Caco-2 (cell line): ENCODE data around the gene PLS3. TPM values are rescaled to one million over a fixed set of nuclear protein-coding genes. Genes with fewer than 3 reads are reported as not detected.

Experiments
- BruUV-seq: library from RNA; stranded (reverse); fragments of 400-500 nt; replicated peaks from 2 replicates; lab custom pipeline; 2021; lab: Mats Ljungman, UMichigan
- CTCF ChIA-PET: fragments of 300-600 bp; sonication (Branson Sonifier 250); formaldehyde crosslinking; loops from one replicate; lab custom pipeline; 2022; ENCODE audit warnings: antibody characterized with exemption; lab: Charles Lee
- POLR2A ChIA-PET: fragments of 300-600 bp; sonication (Branson Sonifier 250); formaldehyde crosslinking; loops from one replicate; lab custom pipeline; 2022; ENCODE audit warnings: antibody characterized with exemption; lab: Charles Lee
- DNase-seq, 2 experiments: peaks; one replicate each; pipeline versions ENCODE4 v3.0.0 to v3.0.0-alpha.2; 2020 to 2022
- H3K27me3 ChIP-seq: replicated peaks from 2 replicates; pipeline ENCODE4 v1.6.0; 2011; ENCODE audit warnings: low read length; ENCODE audit not compliant: control insufficient read depth, insufficient read depth
- H3K36me3 ChIP-seq: 2 replicates; pipeline ENCODE4 v1.5.1; 2011; ENCODE audit warnings: low read length; ENCODE audit not compliant: control insufficient read depth, insufficient read depth
- H3K4me1 ChIP-seq: fragments of 250-450 bp; sonication (Bioruptor Pico); 2 replicates; pipeline ENCODE4 v1.5.1; 2020; ENCODE audit warnings: mild to moderate bottlenecking
- H3K4me3 ChIP-seq: 2 replicates; pipeline ENCODE4 v1.5.1; 2011; ENCODE audit warnings: low read depth, mild to moderate bottlenecking, control low read depth, low read length
- H3K9me3 ChIP-seq: fragments of 250-450 bp; sonication (Bioruptor Pico); 2 replicates; pipeline ENCODE4 v1.5.1; 2020; ENCODE audit warnings: mild to moderate bottlenecking, moderate library complexity
- H3K27ac Mint-ChIP-seq: one replicate; pipeline ENCODE4 v1.8.0; 2022; ENCODE audit warnings: mixed read lengths; ENCODE audit not compliant: unreplicated experiment
- H3K27me3 Mint-ChIP-seq: one replicate; pipeline ENCODE4 v1.8.0; 2022; ENCODE audit warnings: mixed read lengths; ENCODE audit not compliant: insufficient read depth, unreplicated experiment
- H3K36me3 Mint-ChIP-seq: one replicate; pipeline ENCODE4 v1.8.0; 2022; ENCODE audit warnings: mild to moderate bottlenecking, mixed read lengths; ENCODE audit not compliant: insufficient read depth, unreplicated experiment
- H3K4me1 Mint-ChIP-seq: one replicate; pipeline ENCODE4 v1.8.0; 2022; ENCODE audit warnings: low read depth, mixed read lengths; ENCODE audit not compliant: unreplicated experiment
- H3K4me3 Mint-ChIP-seq: one replicate; pipeline ENCODE4 v1.8.0; 2022; ENCODE audit warnings: mild to moderate bottlenecking, moderate library complexity, mixed read lengths; ENCODE audit not compliant: unreplicated experiment
- H3K9me3 Mint-ChIP-seq: one replicate; pipeline ENCODE4 v1.8.0; 2022; ENCODE audit warnings: mixed read lengths; ENCODE audit not compliant: unreplicated experiment
- CTCF ChIP-seq, 2 experiments: fragments of 200-600 bp in 1 of 2; IDR thresholded peaks; 1 replicate in 1 of 2; 2 replicates in 1 of 2; pipeline versions ENCODE4 v1.5.1 to v1.8.0; 2011 to 2022; ENCODE audit warnings: antibody characterized with exemption in 1 of 2, control low read depth in 1 of 2, inconsistent platforms in 1 of 2, low read depth in 1 of 2, low read length in 1 of 2, mild to moderate bottlenecking in 1 of 2, moderate library complexity in 1 of 2; ENCODE audit not compliant: insufficient read depth in 1 of 2, severe bottlenecking in 1 of 2, unreplicated experiment in 1 of 2
- intact Hi-C: fragments of 100-400 bp; cut with micrococcal nuclease; formaldehyde crosslinking; loops from one replicate; pipeline ENCODE4 v1.10.0; 2022; ENCODE audit not compliant: unreplicated experiment
- total RNA-seq: library from RNA; stranded (reverse); gene quantifications from 2 replicates; pipeline ENCODE4 v1.2.3, GENCODE V29; 2022

The PLS3 gene
- total RNA-seq, 1 experiment from 2014 or later: 213 TPM

- H3K4me3 ChIP-seq: no peak overlapping the region
- no peaks in the 10 kb centered on the region for H3K36me3 ChIP-seq
- CTCF ChIA-PET: no interaction called here
- POLR2A ChIA-PET: no interaction called here
- no peaks in the 10 kb centered on the region for H3K4me1 Mint-ChIP-seq
- no peaks in the 10 kb centered on the region for H3K27me3 Mint-ChIP-seq
- H3K36me3 Mint-ChIP-seq: no peaks in the 10 kb centered on the region
- H3K9me3 ChIP-seq: no peaks in the 10 kb centered on the region
- H3K27me3 ChIP-seq: no peaks in the 10 kb centered on the region
- H3K27ac Mint-ChIP-seq: no peak overlapping the region
- no peaks in the 10 kb centered on the region for H3K4me1 ChIP-seq
- no peak for TF ChIP-seq CTCF (IDR thresholded peaks at IDR 0.05; ENCODE audit: insufficient read depth in 1 of 2, low read depth in 1 of 2, low read length in 1 of 2, severe bottlenecking in 1 of 2, unreplicated experiment in 1 of 2)
- DNase-seq: no peak
- H3K4me3 Mint-ChIP-seq: no peak overlapping the region
- BruUV-seq: no TSS peak
- no peaks in the 10 kb centered on the region for H3K9me3 Mint-ChIP-seq
- intact Hi-C loops: no loop called here
These were observed 12.0 kb upstream of the PLS3 start for GRCh38 chrX:115549008-115549407.

- no peak overlapping the region for H3K4me3 ChIP-seq
- no peaks in the 10 kb centered on the region for H3K9me3 Mint-ChIP-seq
- H3K36me3 Mint-ChIP-seq: no peaks in the 10 kb centered on the region
- H3K4me3 Mint-ChIP-seq: no peak overlapping the region
- H3K27ac Mint-ChIP-seq: no peak overlapping the region
- POLR2A ChIA-PET: no interaction called here
- H3K4me1 ChIP-seq: no peaks in the 10 kb centered on the region
- H3K36me3 ChIP-seq: no peaks in the 10 kb centered on the region
- no peaks in the 10 kb centered on the region for H3K9me3 ChIP-seq
- H3K27me3 Mint-ChIP-seq: no peaks in the 10 kb centered on the region
- CTCF ChIA-PET: no interaction called here
- intact Hi-C loops: no loop called here
- H3K4me1 Mint-ChIP-seq: no peaks in the 10 kb centered on the region
- no TSS peak for BruUV-seq
- no peak for TF ChIP-seq CTCF (IDR thresholded peaks at IDR 0.05; ENCODE audit: insufficient read depth in 1 of 2, low read depth in 1 of 2, low read length in 1 of 2, severe bottlenecking in 1 of 2, unreplicated experiment in 1 of 2)
- DNase-seq: no peak
- H3K27me3 ChIP-seq: no peaks in the 10 kb centered on the region
These were observed 7.8 kb upstream of the PLS3 start for GRCh38 chrX:115553171-115553570.

GRCh38 chrX:115559672-115560071 is 1.3 kb upstream of the PLS3 start:
- Mint-ChIP-seq H3K4me1 (no peaks in the 10 kb centered on the region), H3K27ac (peak overlapping the region; percentile 94), H3K9me3 (no peaks in the 10 kb centered on the region), H3K4me3 (peak overlapping the region; percentile 90), H3K36me3 (peaks cover 9% of the 10 kb centered on the region), H3K27me3 (no peaks in the 10 kb centered on the region)
- BruUV-seq: no TSS peak
- no peaks in the 10 kb centered on the region for H3K27me3 ChIP-seq
- no peaks in the 10 kb centered on the region for H3K9me3 ChIP-seq
- peak in 1 of 2 experiments; percentile 23 for DNase-seq
- TF ChIP-seq CTCF (IDR thresholded peaks at IDR 0.05; ENCODE audit: insufficient read depth in 1 of 2, low read depth in 1 of 2, low read length in 1 of 2, severe bottlenecking in 1 of 2, unreplicated experiment in 1 of 2): no peak
- intact Hi-C loops: loop anchor here (2.0 to 5.0 kb wide), 3 partner anchors 23 to 151 kb away; no protein-coding TSS in a partner anchor
- no peaks in the 10 kb centered on the region for H3K36me3 ChIP-seq
- ChIA-PET POLR2A (no interaction called here), CTCF (no interaction called here)
- peaks cover 18% of the 10 kb centered on the region for H3K4me1 ChIP-seq
- peak overlapping the region; percentile 8; the same call in 1 of the 2 replicates for H3K4me3 ChIP-seq
